ENCODE data around the gene CAV2.

The CAV2 gene

DNA sequence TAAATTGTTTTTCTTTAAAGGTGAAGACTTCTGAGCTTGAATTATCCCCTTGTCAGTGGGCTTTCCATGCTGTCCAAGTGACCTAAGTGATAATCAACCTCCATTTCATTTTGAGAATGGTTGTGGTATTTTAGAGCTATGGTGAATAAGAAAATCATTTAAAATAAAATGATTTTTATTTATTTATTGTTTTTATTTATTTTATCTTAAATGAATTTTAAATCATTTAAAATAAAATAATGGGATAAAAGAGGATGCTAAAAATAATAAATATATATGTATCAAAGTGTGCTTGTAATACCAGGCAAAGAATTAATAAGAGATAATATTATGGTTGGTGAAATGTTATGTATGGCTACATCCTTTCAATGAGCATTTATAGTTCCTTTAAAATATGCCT lies 49.8 kb downstream of the CAV2 start:
- no peak for DNase-seq

DNA sequence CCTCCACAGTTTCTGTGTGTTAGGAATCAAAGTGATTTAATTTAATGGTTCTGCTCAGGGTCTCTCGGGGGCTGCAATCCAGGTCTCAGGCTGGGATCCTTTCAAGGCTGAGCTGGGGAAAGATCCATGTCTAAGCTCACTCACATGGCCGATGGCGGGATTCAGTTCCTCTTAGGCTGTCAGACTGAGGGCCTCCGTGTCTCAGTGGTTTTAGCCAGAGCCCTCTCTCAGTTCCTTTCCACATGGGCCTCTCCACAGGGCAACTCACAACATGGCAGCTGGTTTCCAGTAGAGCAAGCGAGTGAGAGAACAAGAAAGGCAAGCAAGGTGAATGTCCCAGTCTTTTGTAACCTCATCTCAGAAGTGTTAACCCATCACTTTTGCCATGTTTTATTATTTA lies 52.2 kb downstream of the CAV2 start:
- no peak for DNase-seq

GRCh38 chr7:116552602-116553001 lies 53.1 kb downstream of the CAV2 start:
- no peak for DNase-seq

GRCh38 chr7:116553168-116553964 lies 53.8 kb downstream of the CAV2 start:
- DNase-seq = no peak

- DNase-seq = no peak
These were observed 54.9 kb downstream of the CAV2 start for GRCh38 chr7:116554436-116554835.

DNA sequence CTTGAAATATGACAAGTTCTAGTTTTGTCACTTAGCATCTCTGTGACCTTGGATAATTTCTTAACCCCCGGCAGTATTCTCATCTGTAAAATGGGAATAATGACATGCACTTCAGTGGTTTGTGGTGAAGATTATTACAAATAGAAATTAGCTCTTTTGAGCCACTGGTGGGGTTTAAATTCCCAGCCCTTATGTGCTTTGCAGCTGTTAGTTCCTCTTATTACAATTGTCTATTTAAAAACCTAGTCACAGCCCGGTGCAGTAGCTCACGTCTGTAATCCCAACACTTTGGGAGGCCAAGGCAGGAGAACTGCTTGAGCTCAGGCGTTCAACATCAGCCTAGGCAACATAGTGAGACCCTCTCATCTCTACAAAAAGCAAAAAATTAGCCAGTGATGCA lies 55.4 kb downstream of the CAV2 start:
- DNase-seq = no peak

DNA sequence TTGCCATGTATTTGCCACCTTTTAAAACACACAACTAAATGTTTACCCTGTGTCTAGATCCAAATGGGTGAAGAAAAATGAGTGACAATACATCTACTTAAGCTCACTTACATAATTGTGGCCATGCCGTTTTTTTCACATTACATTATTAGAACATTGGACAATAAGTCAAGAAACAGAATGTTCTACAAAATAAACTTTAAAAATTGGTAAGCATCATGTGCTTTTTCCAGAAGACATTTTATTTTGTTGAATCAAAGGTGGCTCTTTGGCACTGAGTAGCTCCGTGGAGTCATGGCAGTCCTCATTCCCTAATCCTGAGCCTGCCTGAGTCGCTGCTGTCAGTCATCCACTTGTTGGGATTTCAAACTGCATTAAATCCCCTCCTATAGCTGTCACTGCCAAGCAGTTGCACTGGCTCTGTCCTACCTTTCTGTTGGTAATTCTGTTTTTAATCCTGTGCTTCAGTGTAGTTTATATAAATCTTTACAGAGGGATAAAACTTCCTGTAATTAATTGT lies 57.6 kb downstream of the CAV2 start:
- DNase-seq = no peak

GRCh38 chr7:116557901-116558300 lies 58.4 kb downstream of the CAV2 start:
- no peak for DNase-seq
